GM12801 (cell line): Measurements from ENCODE around the gene EOGT.

ENCODE experiments used
- CTCF ChIP-seq: IDR thresholded peaks from one replicate; pipeline ENCODE4 v1.5.1; 2011; ENCODE audit warnings: control low read depth; ENCODE audit not compliant: insufficient read length; ENCODE audit errors: extremely low read depth

The EOGT gene

GRCh38 chr3:68973639-68974038 is 39.8 kb downstream of the EOGT start:
- no peak for TF ChIP-seq CTCF

- TF ChIP-seq CTCF, result no peak
Measured at GRCh38 chr3:68972358-68972979, 41.0 kb downstream of the EOGT start.

- TF ChIP-seq CTCF, result no peak
Measured at GRCh38 chr3:68964694-68965093, 48.8 kb downstream of the EOGT start.

DNA sequence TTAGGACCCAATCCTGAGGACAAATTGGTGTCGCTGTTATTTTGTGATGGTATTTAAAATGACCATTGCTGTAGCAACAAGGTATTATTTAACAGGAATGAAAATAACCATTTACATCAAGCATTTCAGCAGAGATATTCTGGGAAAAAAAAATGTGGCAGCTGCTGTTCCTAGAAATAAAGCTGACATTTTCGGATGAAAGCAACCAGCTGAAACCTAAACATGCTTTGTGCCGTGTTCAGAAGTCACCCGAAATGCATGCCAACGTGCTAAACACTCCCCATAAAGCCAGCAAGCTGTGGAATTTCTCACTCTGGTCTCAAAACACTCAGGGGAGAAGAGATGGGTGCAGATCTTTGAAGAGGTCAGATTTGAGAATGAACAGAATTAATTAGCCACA is 49.6 kb downstream of the EOGT start:
- no peak for TF ChIP-seq CTCF

DNA sequence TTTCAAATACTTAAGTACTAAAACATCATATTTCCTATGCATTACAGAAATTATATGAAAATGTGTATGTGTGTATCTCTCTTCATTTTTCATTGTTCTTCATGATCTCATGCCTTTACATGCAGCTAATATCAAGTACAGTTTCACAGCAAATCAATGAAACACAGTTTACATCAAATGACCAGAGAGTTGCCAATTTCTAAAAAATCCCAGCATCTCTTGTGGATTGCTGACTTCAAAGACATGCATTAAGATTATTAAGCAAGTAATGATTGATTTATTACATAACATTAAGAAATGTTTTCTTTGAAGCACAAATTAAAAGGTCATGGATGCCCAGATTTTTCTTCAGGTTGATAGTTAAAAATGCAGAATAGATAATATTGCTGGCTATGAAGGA is 50.1 kb downstream of the EOGT start:
- no peak for TF ChIP-seq CTCF

- no peak for TF ChIP-seq CTCF
Measured at GRCh38 chr3:68958932-68959331, 54.6 kb downstream of the EOGT start.

GRCh38 chr3:68957895-68958294 is 55.6 kb downstream of the EOGT start:
- TF ChIP-seq CTCF, result no peak
